Liver (tissue), 9 donors: ENCODE data around the gene IRF3. TPM values are rescaled to one million over a fixed set of nuclear protein-coding genes. Genes with fewer than 3 reads are reported as not detected.

Experiments
- DNase-seq: peaks from one replicate; pipeline ENCODE4 v3.0.0-alpha.2; 2017; ENCODE audit warnings: low spot score
- H3K27ac ChIP-seq, 2 donors: one replicate each; pipeline ENCODE4 v1.7.0; 2013; ENCODE audit warnings: inconsistent platforms in 2 of 2, low read length in 2 of 2, control low read depth in 1 of 2, low read depth in 1 of 2, mild to moderate bottlenecking in 1 of 2
- H3K27me3 ChIP-seq, 4 donors: one replicate each; pipeline versions ENCODE4 v1.6.1 to v1.7.0; 2013; ENCODE audit warnings: low read length in 3 of 4, inconsistent platforms in 1 of 4, mild to moderate bottlenecking in 1 of 4, moderate library complexity in 1 of 4; ENCODE audit not compliant: control insufficient read depth in 4 of 4, insufficient read depth in 4 of 4
- H3K36me3 ChIP-seq, 4 donors: one replicate each; pipeline versions ENCODE4 v1.6.1 to v1.7.0; 2013; ENCODE audit warnings: low read length in 3 of 4, mild to moderate bottlenecking in 3 of 4, low read depth in 1 of 4, moderate library complexity in 1 of 4; ENCODE audit not compliant: control insufficient read depth in 4 of 4, insufficient read depth in 3 of 4
- H3K4me1 ChIP-seq, 4 donors: one replicate each; pipeline versions ENCODE4 v1.6.1 to v1.7.0; 2013; ENCODE audit warnings: low read length in 3 of 4, mild to moderate bottlenecking in 3 of 4, moderate library complexity in 1 of 4; ENCODE audit not compliant: control insufficient read depth in 4 of 4, insufficient read depth in 4 of 4
- H3K4me3 ChIP-seq, 3 donors: one replicate each; pipeline versions ENCODE4 v1.6.1 to v1.7.0; 2013; ENCODE audit warnings: low read length in 3 of 3, control low read depth in 1 of 3, low read depth in 1 of 3, mild to moderate bottlenecking in 1 of 3
- H3K9ac ChIP-seq, 2 donors: one replicate each; pipeline ENCODE4 v1.7.0; 2013; ENCODE audit warnings: low read length in 2 of 2, mild to moderate bottlenecking in 2 of 2, moderate library complexity in 2 of 2, control low read depth in 1 of 2, low read depth in 1 of 2
- H3K9me3 ChIP-seq, 4 donors: one replicate each; pipeline versions ENCODE4 v1.6.1 to v1.7.0; 2013; ENCODE audit warnings: low read length in 3 of 4; ENCODE audit not compliant: control insufficient read depth in 4 of 4
- EGR1 ChIP-seq, 2 donors: IDR thresholded peaks; 2 replicates each; pipeline ENCODE4 v1.6.1; 2016 to 2018; ENCODE audit warnings: antibody characterized with exemption in 2 of 2, low read depth in 2 of 2
- FOXA2 ChIP-seq: IDR thresholded peaks from 2 replicates; pipeline ENCODE4 v1.6.1; 2016; ENCODE audit warnings: antibody characterized with exemption
- GABPA ChIP-seq, 2 donors: IDR thresholded peaks in 1 of 2; conservative IDR thresholded peaks in 1 of 2; 2 replicates each; pipeline ENCODE4 v1.6.1; 2016; ENCODE audit warnings: antibody characterized with exemption in 2 of 2, mild to moderate bottlenecking in 1 of 2, moderate library complexity in 1 of 2
- HNF4A ChIP-seq, 2 donors: conservative IDR thresholded peaks; 2 replicates each; pipeline ENCODE4 v1.6.1; 2016; ENCODE audit warnings: antibody characterized with exemption in 2 of 2, mild to moderate bottlenecking in 2 of 2
- HNF4G ChIP-seq: IDR thresholded peaks from 2 replicates; pipeline ENCODE4 v1.6.1; 2016; ENCODE audit warnings: antibody characterized with exemption
- JUND ChIP-seq, 2 donors: IDR thresholded peaks; 2 replicates each; pipeline ENCODE4 v1.6.1; 2016; ENCODE audit warnings: antibody characterized with exemption in 2 of 2
- NR2F2 ChIP-seq: IDR thresholded peaks from 2 replicates; pipeline ENCODE4 v1.6.1; 2016; ENCODE audit warnings: antibody characterized with exemption
- RAD21 ChIP-seq, 2 donors: IDR thresholded peaks; 2 replicates each; pipeline ENCODE4 v1.6.1; 2016; ENCODE audit warnings: antibody characterized with exemption in 2 of 2, mild to moderate bottlenecking in 2 of 2
- RXRA ChIP-seq, 2 donors: IDR thresholded peaks; 2 replicates each; pipeline ENCODE4 v1.6.1; 2017 to 2018; ENCODE audit warnings: antibody characterized with exemption in 2 of 2, mild to moderate bottlenecking in 1 of 2
- TAF1 ChIP-seq: conservative IDR thresholded peaks from 2 replicates; pipeline ENCODE4 v1.6.1; 2016; ENCODE audit warnings: antibody characterized with exemption, mild to moderate bottlenecking
- YY1 ChIP-seq: IDR thresholded peaks from 2 replicates; pipeline ENCODE4 v1.6.1; 2016; ENCODE audit warnings: antibody characterized with exemption, mild to moderate bottlenecking
- WGBS: extraction: QIAGEN DNeasy Blood & Tissue Kit; methylation state at CpG from one replicate; pipeline ENCODE4 v1.1.7; 2013; 5-methylcytosine and 5-hydroxymethylcytosine counted together
- polyA plus RNA-seq, 2 donors: library from polyadenylated mRNA; stranded (reverse) in 1 of 2; unstranded in 1 of 2; fragments of 200-250 nt in 1 of 2; fragments of >200 nt in 1 of 2; fragmentation: Nextera tagmentation in 1 of 2; extraction: Ambion mirVana in 1 of 2; gene quantifications; one replicate each; pipeline versions ENCODE4 v1.2.1 to v1.2.3, GENCODE V29; 2013 to 2015
- total RNA-seq, 2 donors: library from RNA; depleted of rRNA; stranded (reverse); fragments of >200 nt; gene quantifications; one replicate each; pipeline ENCODE4 v1.2.3, GENCODE V29; 2014
- TF ChIP-seq, protein P1 (sequence below): IDR thresholded peaks from 2 replicates; pipeline ENCODE4 v1.6.1; 2016; ENCODE audit warnings: antibody characterized with exemption
- TF ChIP-seq, protein P2 (sequence below): IDR thresholded peaks from 2 replicates; pipeline ENCODE4 v1.6.1; 2016; ENCODE audit warnings: antibody characterized with exemption
- TF ChIP-seq, protein P3 (sequence below): IDR thresholded peaks from 2 replicates; pipeline ENCODE4 v1.6.1; 2016; ENCODE audit warnings: antibody characterized with exemption, mild to moderate bottlenecking
- TF ChIP-seq, protein P4 (sequence below): IDR thresholded peaks from 2 replicates; pipeline ENCODE4 v1.6.1; 2016; ENCODE audit warnings: antibody characterized with exemption
- TF ChIP-seq, protein P5 (sequence below): fragments of 150-350 bp; IDR thresholded peaks from 2 replicates; pipeline ENCODE4 v1.5.1; 2017; ENCODE audit warnings: improper control_type of control experiment, low read depth, low read length; ENCODE audit not compliant: missing input control
- donor health status: healthy.
- donor health status: healthy.
- donor health status: healthy.
- donor health status: healthy.
- donor health status: healthy.

Gene IRF3
- total and polyA plus RNA-seq, 4 donors, result 18.2 to 33.6 (median 28.1) TPM

DNA sequence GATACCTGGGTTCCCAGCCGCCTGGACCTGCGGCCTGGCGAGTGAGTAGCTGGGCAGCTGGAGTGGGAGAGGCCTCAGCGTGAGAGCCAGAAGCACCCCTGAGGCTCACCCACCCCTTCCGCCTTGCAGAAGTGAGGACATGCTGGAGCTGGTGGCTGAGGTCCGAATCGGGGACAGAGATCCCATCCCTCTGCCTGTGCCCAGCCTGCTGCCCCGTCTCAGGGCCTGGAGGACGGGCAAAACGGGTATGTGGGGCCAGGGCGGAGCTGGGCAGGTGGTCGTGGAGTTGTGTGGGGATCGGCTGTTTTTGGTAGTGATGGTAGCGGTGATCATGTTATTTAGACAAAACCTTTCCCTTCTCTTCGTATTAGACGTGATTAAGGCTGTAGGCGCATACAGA lies 19.1 kb downstream of the IRF3 start:
- H3K4me3 ChIP-seq, result no peak overlapping the region
- H3K27me3 ChIP-seq, result no peaks in the 10 kb centered on the region
- H3K9ac ChIP-seq, result no peak overlapping the region
- WGBS, result 95% methylated on average over 17 of the region's 17 CpGs
- no peak overlapping the region for H3K27ac ChIP-seq
- no peaks in the 10 kb centered on the region for H3K9me3 ChIP-seq
- H3K36me3 ChIP-seq, result peaks cover 10 to 31% (median 24%) of the 10 kb centered on the region in 4 donors
- peaks cover 0 to 20% (median 13%) of the 10 kb centered on the region in 4 donors for H3K4me1 ChIP-seq
- no peak for DNase-seq
- no peak for TF ChIP-seq RAD21 (IDR thresholded peaks at IDR 0.05)
- TF ChIP-seq, protein P1, sequence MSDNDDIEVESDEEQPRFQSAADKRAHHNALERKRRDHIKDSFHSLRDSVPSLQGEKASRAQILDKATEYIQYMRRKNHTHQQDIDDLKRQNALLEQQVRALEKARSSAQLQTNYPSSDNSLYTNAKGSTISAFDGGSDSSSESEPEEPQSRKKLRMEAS, result no peak
- TF ChIP-seq JUND (IDR thresholded peaks at IDR 0.05), result no peak
- TF ChIP-seq, protein P2, sequence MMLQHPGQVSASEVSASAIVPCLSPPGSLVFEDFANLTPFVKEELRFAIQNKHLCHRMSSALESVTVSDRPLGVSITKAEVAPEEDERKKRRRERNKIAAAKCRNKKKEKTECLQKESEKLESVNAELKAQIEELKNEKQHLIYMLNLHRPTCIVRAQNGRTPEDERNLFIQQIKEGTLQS, result no peak
- TF ChIP-seq RXRA (IDR thresholded peaks at IDR 0.05), result no peak
- no peak for TF ChIP-seq HNF4A (conservative IDR thresholded peaks at IDR 0.05)
- TF ChIP-seq, protein P3, sequence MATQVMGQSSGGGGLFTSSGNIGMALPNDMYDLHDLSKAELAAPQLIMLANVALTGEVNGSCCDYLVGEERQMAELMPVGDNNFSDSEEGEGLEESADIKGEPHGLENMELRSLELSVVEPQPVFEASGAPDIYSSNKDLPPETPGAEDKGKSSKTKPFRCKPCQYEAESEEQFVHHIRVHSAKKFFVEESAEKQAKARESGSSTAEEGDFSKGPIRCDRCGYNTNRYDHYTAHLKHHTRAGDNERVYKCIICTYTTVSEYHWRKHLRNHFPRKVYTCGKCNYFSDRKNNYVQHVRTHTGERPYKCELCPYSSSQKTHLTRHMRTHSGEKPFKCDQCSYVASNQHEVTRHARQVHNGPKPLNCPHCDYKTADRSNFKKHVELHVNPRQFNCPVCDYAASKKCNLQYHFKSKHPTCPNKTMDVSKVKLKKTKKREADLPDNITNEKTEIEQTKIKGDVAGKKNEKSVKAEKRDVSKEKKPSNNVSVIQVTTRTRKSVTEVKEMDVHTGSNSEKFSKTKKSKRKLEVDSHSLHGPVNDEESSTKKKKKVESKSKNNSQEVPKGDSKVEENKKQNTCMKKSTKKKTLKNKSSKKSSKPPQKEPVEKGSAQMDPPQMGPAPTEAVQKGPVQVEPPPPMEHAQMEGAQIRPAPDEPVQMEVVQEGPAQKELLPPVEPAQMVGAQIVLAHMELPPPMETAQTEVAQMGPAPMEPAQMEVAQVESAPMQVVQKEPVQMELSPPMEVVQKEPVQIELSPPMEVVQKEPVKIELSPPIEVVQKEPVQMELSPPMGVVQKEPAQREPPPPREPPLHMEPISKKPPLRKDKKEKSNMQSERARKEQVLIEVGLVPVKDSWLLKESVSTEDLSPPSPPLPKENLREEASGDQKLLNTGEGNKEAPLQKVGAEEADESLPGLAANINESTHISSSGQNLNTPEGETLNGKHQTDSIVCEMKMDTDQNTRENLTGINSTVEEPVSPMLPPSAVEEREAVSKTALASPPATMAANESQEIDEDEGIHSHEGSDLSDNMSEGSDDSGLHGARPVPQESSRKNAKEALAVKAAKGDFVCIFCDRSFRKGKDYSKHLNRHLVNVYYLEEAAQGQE, result no peak
- TF ChIP-seq EGR1 (IDR thresholded peaks at IDR 0.05; ENCODE audit: low read depth in 2 of 2), result no peak
- TF ChIP-seq GABPA (IDR thresholded peaks at IDR 0.05 in 1 of 2, conservative IDR thresholded peaks at IDR 0.05 in 1 of 2), result no peak
- no peak for TF ChIP-seq TAF1
- no peak for TF ChIP-seq NR2F2
- no peak for TF ChIP-seq YY1
- no peak for TF ChIP-seq HNF4G
- TF ChIP-seq, protein P4, sequence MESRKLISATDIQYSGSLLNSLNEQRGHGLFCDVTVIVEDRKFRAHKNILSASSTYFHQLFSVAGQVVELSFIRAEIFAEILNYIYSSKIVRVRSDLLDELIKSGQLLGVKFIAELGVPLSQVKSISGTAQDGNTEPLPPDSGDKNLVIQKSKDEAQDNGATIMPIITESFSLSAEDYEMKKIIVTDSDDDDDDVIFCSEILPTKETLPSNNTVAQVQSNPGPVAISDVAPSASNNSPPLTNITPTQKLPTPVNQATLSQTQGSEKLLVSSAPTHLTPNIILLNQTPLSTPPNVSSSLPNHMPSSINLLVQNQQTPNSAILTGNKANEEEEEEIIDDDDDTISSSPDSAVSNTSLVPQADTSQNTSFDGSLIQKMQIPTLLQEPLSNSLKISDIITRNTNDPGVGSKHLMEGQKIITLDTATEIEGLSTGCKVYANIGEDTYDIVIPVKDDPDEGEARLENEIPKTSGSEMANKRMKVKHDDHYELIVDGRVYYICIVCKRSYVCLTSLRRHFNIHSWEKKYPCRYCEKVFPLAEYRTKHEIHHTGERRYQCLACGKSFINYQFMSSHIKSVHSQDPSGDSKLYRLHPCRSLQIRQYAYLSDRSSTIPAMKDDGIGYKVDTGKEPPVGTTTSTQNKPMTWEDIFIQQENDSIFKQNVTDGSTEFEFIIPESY, result no peak
- no peak for TF ChIP-seq FOXA2
- TF ChIP-seq, protein P5, sequence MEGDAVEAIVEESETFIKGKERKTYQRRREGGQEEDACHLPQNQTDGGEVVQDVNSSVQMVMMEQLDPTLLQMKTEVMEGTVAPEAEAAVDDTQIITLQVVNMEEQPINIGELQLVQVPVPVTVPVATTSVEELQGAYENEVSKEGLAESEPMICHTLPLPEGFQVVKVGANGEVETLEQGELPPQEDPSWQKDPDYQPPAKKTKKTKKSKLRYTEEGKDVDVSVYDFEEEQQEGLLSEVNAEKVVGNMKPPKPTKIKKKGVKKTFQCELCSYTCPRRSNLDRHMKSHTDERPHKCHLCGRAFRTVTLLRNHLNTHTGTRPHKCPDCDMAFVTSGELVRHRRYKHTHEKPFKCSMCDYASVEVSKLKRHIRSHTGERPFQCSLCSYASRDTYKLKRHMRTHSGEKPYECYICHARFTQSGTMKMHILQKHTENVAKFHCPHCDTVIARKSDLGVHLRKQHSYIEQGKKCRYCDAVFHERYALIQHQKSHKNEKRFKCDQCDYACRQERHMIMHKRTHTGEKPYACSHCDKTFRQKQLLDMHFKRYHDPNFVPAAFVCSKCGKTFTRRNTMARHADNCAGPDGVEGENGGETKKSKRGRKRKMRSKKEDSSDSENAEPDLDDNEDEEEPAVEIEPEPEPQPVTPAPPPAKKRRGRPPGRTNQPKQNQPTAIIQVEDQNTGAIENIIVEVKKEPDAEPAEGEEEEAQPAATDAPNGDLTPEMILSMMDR, result no peak

DNA sequence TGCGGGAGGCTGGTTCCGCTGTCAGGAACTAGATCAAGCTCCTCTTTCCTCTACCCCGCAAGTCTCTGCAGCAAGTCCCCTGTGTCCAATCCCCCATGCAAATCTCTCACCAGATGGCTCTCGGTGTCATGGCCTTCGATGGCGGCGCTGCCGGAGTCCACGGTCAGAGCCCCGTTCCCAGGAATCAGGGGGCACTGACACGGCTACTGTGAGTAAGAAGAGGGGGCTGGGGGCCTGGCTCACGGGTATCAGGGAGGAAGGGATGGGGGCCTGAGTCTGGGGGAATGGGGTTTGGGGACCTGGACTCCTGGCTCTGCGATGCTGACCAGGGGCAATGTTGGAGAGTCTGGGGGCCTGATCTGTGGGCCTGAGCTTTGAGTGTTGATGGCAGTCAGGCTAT lies 19.7 kb downstream of the IRF3 start:
- H3K4me3 ChIP-seq, result no peak overlapping the region
- no peak for TF ChIP-seq TAF1
- no peak overlapping the region for H3K9ac ChIP-seq
- no peak for DNase-seq
- H3K4me1 ChIP-seq, result peaks cover 0 to 22% (median 13%) of the 10 kb centered on the region in 4 donors
- no peaks in the 10 kb centered on the region for H3K9me3 ChIP-seq
- no peaks in the 10 kb centered on the region for H3K27me3 ChIP-seq
- H3K27ac ChIP-seq, result no peak overlapping the region
- H3K36me3 ChIP-seq, result peaks cover 6 to 27% (median 21%) of the 10 kb centered on the region in 4 donors
- WGBS, result 92% methylated on average over 13 of the region's 13 CpGs
